HG03460 (cell line): Measurements from ENCODE around the gene KLHDC1.
"Not testable (repeated sequence)": the region's sequence is repeated elsewhere in the genome, so short reads cannot be mapped to it uniquely, and the experiment has no call there.

Experiments
- ATAC-seq: cut with Tn5 transposase; IDR thresholded peaks from one replicate; pipeline ENCODE4 v1.9.1; 2021; ENCODE audit not compliant: unreplicated experiment

KLHDC1 gene

GRCh38 chr14:49721733-49722435, 29.0 kb downstream of the KLHDC1 start:
- not testable (repeated sequence) for ATAC-seq

GRCh38 chr14:49727171-49727570, 34.3 kb downstream of the KLHDC1 start:
- no peak for ATAC-seq

- no peak for ATAC-seq
These were observed 40.0 kb downstream of the KLHDC1 start for GRCh38 chr14:49732896-49733295.

GRCh38 chr14:49733836-49734235, 40.9 kb downstream of the KLHDC1 start:
- no peak for ATAC-seq

GRCh38 chr14:49735669-49736068, 42.7 kb downstream of the KLHDC1 start:
- ATAC-seq, result not testable (repeated sequence)

GRCh38 chr14:49745191-49745590, 52.3 kb downstream of the KLHDC1 start:
- ATAC-seq, result no peak

GRCh38 chr14:49746476-49746875, 53.6 kb downstream of the KLHDC1 start:
- not testable (repeated sequence) for ATAC-seq

GRCh38 chr14:49754570-49755097, 61.7 kb downstream of the KLHDC1 start:
- no peak for ATAC-seq

- no peak for ATAC-seq
These were observed 62.5 kb downstream of the KLHDC1 start for GRCh38 chr14:49755378-49755777.

- no peak for ATAC-seq
These were observed 69.1 kb downstream of the KLHDC1 start for GRCh38 chr14:49761839-49762551.

- no peak for ATAC-seq
These were observed 73.9 kb downstream of the KLHDC1 start for GRCh38 chr14:49766839-49767238.

- no peak for ATAC-seq
These were observed 74.3 kb downstream of the KLHDC1 start for GRCh38 chr14:49767270-49767570.

GRCh38 chr14:49767571-49768300, 74.8 kb downstream of the KLHDC1 start, which contains the start of gene KLHDC2:
KLHDC2 (plus strand) TSS chr14:49768153; CDS start chr14:49768469, 316 bp downstream.
- peak; percentile 88 for ATAC-seq

GRCh38 chr14:49768301-49769121, 75.6 kb downstream of the KLHDC1 start:
- peak; percentile 26 for ATAC-seq

GRCh38 chr14:49769171-49769570, 76.3 kb downstream of the KLHDC1 start:
- ATAC-seq, result no peak

- no peak for ATAC-seq
These were observed 76.8 kb downstream of the KLHDC1 start for GRCh38 chr14:49769581-49770211.

- no peak for ATAC-seq
These were observed 77.4 kb downstream of the KLHDC1 start for GRCh38 chr14:49770212-49770817.

GRCh38 chr14:49771691-49772090, 78.8 kb downstream of the KLHDC1 start:
- ATAC-seq, result not testable (repeated sequence)

GRCh38 chr14:49774106-49774505, 81.2 kb downstream of the KLHDC1 start:
- ATAC-seq, result no peak

GRCh38 chr14:49778421-49778820, 85.5 kb downstream of the KLHDC1 start:
- no peak for ATAC-seq
